HL-60/S4 treated with phorbol 12-myristate 13-acetate at 8.2 ng/mL for 4 days and 3 days (cell line): ENCODE measurements around the gene HGS.
"Not testable (repeated sequence)": the region's sequence is repeated elsewhere in the genome, so short reads cannot be mapped to it uniquely, and the experiment has no call there.

Experiments used
- in situ Hi-C: fragments of 300-500 bp; cut with MboI; formaldehyde crosslinking; loops from 2 replicates; pipeline ENCODE4 v1.15.0; 2022; ENCODE audit warnings: low sequenced_read_pairs

The HGS gene

DNA sequence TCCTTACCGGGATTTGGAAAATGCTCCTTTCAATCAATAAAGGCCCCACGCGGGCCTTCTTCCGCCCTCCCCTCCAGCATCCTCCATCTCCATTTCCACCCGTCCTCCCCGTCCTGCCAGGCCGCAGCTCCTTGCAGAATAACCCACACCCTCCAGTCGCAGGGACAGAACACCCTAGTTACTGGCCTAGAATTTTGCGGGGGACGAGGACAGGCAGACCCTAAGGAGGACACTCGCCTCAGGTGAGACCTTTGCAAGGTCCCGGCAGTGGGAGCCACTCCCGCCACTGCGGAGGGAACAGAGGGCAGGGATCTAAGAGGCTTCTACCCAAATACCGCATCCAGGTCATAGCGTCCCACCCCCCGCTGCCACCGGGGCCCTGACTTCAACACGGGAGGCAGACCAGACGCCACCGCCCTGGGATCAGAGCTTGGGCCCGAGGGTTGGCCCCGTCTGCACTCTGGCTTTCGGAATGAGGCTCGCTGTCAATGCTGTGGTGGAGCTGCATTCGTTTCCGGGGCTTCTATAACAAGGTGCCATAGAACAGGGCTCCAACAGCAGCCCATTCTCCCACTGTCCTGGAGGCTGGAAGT is 55.1 kb downstream of the HGS start:
- in situ Hi-C loops, result no loop called here

GRCh38 chr17:81739593-81739992 is 55.8 kb downstream of the HGS start:
- in situ Hi-C loops, result not testable (repeated sequence)

DNA sequence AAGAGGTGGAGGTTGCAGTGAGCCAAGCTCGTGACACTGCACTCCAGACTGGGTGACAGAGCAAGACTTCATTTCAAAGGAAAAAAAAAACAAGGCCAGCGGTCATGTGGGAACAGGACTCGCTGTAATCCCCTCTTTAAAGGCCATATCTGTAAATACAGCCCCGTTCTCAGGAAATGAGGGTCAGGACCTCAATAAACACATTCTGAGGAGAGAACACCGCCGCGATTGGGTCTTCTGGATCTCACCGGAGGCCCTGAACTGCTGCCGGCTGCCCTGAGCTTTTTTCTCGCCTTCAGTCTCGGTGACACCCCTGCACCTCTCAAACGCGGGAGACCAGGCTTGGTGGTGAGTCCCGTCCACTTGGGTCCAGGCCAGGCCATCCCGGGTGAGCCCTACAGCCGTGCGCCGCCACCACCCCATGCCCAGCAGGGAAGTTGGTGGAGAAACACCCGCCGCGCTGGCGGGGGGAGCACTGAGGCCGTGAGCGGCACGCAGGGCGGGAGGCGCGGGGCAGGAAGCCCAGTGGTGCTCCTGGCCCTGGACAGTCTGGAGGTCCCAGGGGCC is 56.7 kb downstream of the HGS start:
- in situ Hi-C loops, result no loop called here

- in situ Hi-C loops, result no loop called here
These were observed 57.3 kb downstream of the HGS start for GRCh38 chr17:81741049-81741593.

- in situ Hi-C loops, result no loop called here
These were observed 58.0 kb downstream of the HGS start for GRCh38 chr17:81741594-81742452.
